Activated naive CD4-positive, alpha-beta T cell (primary cell): Measurements from ENCODE around the gene OTUD3.
"Not testable (repeated sequence)": the region's sequence is repeated elsewhere in the genome, so short reads cannot be mapped to it uniquely, and the experiment has no call there.

Experiments used
- DNase-seq, 4 experiments: peaks; one replicate each; lab custom pipeline; 2025; lab: John Stamatoyannopoulos, UW

Gene OTUD3

DNA sequence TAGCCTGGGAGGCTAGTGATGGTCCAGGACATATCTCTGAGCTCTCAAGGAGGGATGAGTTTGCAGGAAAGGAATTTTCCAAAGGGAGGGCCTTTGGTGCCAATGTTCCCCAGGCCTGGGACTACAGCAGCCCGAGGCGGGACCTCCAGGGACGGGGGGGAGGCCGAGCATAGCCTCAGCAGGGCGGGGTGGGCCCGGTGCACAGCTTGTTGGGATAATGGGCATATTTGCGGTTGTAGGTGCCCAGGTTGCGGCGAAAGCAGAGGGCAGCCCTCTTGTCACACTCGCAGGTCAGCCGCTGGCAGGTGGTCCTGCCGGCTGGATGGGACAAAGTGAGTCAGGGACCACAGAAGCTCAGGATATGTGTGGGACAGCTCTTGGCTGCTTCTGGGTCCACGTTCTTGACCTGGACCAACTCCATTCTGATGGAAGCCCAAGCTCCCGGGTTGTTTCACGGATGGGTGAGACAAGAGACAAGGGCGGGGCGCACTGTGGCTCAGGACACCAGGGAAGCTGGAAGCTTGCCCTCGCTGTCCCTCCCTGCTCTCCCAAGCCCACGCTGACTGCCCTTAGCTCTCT is 38.0 kb downstream of the OTUD3 start:
- DNase-seq: no peak

DNA sequence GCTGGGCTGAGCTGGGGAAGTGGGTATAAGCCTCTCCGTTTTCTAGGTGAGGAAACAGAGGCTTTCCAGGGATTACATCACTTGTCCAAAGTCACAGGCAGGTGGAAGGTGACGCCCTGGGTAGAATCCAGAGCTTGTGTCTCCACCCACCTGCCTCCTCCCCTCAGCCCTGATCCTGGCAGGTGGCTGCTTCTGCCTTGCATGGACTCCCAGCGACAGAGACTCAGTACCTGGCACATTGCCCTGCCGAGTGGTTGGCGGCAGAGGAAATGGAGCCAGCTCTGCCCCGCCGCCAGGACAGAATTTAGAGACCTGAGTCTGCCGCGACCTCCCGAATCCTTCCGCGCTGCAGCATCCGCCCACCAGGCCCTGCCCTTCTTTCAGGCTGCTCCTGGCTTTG is 39.1 kb downstream of the OTUD3 start:
- no peak for DNase-seq

DNA sequence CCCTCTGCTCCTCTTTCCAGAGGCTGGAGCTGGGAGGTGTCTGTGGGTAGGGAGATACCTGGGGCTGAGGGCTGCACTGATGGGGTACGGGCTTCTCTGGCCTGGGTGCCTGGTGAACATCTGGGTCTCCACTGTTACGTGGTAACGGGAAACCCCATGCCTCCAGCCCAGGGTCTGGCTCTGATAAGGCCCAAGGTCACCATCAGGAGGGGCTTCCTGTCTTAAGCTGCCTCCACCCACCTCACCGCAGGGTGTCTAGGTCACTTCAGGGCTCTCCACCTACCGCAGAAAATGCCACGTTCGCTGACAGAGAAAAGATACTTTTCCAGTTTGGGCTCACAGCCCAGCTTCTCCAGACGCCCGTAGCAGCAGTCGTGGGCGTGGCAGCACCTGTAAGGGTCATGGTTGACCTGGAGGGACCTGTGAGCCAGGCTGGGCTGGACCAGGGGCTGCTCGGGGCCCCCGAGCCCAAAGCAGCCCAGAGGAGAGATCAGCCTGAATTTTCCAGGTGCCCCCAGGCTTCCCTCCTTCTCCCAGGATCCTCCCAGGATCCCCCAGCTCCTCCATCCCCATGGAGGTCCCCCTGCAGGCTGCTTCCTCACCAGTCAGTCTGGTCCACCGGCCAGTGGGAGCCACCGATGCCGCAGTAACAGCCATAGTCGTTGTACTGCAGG is 40.0 kb downstream of the OTUD3 start:
- DNase-seq: no peak

DNA sequence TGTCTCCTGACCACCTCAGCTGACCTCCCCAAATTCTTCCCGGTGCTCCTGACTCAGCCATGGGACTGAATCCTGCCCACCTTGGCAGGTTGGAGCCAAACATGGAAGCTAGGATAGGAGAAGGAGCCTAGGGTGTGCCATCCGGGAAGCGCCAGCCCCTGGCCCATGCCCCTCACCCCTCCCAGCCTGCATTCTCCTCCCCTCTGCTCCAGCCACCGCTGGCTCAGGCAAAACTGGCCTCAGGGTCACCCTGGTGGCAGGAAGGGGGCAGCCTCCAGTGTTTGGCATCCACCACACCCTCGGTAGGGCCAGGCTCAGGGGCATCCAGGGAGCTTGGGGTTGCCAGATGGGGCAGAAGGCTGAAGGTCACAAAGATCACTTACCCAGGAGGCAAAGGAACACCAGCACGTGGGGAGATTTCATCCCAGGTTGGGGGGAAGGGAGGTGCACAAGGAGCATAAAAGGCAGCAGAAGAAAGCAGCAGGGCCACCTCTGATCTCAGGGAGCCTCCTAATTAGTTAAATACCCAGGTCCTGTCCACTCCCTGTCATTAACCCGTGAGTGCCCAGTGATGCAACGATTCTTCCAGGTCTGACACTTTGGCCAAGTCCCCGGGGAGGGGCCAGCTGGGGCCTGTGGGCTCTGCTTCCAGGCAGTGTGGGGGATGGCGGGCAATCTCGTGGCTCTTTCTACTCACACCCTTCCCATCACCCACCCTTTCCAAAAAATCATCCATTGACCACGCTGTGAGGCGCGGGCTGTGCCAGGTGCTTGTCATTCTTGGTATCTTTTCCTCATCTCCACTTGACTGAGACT is 41.1 kb downstream of the OTUD3 start, which contains the start of gene PLA2G2E:
Gene PLA2G2E (minus strand): TSS at position 481 of the 816 bp plus-strand sequence. CDS start 58 bp downstream, at position 423.
- DNase-seq: no peak

DNA sequence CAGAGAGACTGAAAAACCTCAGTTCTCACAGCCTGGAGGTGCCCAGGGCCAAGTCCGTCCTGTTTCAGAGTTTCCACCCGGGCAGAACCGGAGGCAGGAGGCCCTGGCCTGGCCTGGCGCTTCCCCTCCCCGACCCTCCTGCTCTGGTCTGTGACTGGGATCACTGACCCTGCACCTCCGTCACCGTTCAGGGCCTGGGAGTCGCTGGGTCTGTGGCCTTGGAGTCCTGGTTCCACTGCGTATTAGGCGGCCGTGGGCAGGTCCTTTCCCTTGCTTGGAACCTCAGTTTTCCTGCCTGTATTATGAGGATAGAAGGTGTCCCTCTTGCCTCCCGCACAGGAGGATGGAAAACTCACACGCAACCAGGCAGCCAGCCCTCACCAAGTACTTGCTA is 41.8 kb downstream of the OTUD3 start:
- DNase-seq: no peak

DNA sequence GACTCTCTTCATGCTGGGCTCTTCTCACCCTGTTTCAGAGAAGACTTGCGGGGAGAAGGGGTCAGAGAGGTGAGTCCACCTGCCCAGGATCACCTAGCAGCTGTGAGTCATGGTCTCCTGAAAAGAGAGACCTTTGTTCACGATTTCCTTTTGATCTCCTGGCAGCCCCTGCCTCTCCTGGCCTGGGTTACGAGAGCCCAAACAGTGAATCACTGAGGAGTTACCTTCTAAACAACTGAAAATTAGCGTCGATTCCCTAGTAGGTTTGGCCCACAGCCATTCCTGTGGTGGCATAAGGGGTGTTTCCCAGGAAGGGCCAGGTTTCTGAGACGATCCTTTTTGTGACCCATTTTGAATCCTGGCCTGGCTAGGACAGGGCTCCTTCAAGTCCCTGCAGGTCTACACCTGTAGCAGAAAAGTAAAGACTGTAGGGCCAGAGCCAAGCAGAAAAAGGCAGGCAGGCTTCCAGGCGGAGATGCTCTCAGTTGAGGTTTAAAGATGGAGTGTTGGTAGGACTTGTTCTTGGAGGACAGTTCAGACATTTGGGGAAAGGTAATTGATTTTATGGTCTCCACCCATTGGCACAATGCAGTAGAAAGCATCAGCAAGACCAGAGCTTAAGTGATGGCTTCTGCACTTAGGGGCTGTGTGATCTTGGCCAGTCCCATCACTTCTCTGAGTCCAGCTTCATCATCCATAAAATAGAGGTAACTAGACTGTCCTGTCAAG is 43.3 kb downstream of the OTUD3 start:
- DNase-seq: no peak

DNA sequence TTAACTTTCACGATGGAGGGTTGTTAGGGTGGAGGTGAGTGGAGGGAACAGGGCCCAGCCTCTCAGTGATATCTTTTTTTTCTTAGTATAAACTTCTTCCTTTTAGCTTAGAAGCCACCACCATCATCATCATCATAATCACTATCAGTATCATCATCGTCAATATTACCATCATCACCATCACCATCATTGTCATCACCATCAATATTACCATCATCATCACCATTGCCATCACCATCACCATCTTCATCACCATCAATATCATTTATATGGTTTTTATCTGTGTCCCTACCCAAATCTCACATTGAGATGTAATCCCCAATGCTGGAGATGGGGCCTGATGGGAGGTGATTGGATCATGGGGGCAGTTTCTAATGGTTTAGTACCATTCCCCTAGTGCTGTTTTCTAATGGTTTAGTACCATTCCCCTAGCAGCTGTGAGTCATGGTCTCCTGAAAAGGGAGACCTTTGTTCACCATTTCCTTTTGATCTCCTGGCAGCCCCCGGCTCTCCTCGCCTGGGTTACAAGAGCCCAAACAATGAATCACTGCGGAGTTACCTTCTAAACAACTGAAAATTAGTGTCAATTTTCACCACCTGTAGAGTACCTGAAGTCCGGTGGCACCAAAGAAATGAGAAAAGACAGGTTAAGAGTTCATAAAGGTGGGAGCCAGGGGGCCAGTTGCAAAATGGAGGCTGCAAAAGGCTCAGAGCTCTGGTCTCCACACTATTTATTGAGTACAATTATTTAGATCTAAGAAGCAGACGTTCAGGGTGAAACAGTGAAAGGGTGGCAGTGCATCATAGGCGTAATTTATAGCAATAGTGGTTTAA is 44.3 kb downstream of the OTUD3 start:
- DNase-seq: no peak

DNA sequence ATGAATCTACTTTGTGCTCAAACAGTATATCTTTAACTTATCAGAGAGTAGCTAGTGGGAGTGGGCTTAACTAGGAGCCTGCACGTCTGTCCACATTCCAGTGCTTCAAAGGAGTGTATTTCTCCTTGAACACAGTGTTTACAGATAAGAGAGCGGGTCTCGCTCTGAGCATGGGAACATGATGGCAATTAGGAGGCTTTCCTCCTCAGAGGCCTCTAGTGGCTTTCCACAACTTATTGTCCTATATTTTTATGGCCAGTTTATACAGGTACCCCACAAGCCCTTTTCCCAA is 44.9 kb downstream of the OTUD3 start:
- DNase-seq: not testable (repeated sequence)

DNA sequence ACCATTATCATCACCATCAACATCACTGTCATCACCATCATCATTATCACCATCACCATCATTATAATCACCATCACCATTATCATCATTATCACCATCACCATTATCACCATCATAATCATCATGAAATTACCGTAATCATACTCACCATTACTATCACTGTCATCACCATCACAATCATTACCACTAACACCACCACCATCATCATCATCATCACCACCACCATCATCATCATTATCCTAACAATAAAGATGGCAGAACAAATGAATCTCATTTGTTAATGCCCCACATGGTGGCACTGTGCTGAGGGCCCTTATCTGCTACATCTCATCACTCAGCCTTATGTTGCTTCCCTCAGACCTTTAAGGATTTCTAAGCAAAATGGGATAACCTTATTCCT is 50.7 kb downstream of the OTUD3 start:
- DNase-seq: no peak

DNA sequence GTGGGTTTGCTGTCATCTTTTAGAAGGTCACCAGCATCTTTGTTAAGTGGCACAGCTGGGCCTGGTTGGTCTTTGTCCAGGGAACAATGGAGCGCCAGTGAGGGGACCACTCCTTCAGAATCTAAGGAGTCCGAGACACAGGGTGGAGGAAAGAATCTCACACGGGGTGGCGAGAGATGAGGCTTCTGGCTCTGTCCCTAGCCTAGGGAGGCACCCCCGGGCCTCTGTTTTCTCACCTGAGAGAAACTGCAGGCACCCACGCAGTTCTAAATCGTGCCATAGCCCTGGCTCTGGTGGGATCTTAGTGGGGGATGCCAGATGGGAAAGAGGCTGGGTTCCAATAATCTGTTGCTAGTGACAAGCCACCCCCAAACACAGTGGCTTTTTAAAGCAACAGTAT is 52.1 kb downstream of the OTUD3 start:
- no peak for DNase-seq

DNA sequence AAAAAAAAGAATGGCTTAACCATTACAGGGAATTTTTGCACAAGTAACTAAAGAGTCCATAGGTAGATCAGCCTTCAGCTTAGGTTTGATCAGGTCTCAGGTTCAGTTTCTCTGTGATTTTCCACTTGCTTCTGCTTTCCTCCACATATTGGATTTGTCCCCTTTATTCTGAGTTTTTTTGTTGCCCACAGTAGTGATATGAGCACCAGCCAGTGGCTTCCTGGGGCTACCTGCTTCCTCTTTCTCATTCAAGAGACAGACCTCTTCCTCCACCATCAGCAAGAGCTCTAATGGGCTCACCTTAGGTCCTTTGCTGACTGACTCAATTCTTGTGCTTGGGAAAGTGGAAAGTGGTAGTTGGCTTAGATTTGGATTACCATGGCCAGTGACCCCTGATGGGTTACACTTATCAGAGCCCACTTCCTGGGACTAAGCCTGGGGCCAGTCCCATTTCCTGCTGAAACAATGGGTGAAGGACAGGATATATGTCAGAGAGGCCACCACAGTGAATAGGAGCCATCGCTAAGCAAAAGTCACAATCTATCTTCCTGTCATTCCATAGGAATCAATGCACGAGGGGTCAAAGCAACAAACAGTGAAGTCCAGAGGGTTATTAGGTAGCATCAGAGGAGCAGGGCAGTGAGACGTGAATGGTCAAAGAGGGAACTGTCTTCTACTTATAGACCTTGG is 54.0 kb downstream of the OTUD3 start:
- no peak for DNase-seq

DNA sequence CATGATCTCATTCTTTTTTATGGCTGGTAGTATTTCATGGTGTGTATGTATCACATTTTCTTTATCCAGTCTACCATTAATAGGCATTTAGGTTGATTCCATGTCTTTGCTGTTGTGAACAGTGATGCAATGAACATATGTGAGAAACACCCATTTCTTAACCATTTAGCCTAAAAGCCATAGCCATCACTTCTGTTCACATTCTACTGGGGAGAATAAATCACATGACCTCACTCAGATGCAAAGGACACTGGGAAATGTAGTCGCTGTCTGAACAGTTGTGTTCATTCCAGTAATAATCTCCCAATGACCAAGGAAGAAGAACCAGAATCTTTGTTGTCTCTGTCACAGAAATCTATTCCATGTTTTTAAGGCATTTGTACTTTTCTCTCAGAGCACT is 56.3 kb downstream of the OTUD3 start:
- DNase-seq: no peak

DNA sequence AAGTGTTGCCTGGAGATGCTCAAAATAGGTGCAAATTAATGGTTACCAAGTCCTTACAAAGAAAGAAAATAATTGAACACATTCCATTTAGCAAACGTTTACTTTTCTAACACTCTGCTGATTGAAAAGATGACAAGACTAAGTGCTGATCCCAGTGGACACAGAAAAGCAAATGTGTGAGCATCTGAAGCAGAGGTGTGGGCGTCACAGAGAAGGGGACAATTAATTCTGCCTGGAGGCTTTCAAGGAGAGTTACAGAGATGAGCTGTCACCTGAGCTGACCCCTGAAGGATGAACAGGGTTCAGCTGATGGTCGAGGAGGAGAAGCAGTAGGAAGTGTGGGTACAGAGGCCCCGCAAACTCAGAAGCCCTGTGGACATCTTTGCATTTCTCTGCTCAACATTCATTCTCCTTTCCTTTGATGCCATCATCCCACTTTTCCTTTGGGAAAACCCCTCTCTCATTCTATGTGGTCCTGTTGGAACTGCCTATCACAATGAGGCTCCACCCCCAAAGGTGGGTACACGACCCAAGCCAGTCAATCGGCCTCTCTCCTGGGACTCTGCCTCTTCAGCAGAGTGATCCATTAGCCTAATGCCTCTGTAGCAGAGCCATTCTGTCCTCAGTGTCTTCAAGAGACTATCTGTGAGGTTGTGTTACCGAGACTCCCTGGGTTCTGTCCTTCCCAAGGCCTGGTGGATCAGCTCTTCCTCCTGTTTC is 58.5 kb downstream of the OTUD3 start:
- DNase-seq: no peak

DNA sequence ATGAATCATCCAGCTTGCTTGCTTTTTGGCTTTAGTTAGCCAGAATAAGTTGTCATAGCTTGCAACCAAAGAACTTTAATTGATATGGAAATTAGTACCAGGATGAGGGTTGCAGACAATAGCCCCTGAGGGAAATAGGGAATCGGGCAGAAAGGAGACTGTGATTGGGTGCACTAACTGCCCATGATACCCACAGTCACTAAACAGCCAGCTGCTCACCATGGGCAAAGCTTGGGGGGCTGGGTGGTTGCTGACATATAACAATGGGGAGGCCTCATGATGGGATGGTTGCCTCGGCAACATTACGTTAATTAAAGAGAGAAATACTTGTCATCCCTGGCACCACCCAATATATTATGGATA is 59.0 kb downstream of the OTUD3 start:
- no peak for DNase-seq

DNA sequence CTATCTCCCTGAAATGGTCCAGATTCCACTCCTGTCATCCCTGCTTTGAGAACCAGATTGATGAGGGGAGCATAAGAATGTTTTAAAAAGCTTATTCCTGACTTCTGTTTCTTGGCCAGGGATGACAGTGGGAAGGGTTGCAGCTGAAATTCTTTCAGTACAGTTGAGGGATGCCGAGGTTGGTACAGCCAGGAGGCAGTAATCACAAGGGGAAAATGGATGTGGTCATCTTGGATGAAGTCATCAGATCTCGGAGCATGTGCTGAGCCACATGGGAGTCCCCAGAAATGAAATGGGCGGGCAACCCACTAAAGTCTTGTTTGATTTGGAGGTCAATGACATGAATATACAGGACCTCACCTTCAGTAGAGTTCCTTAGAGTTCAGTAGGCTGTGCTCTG is 59.9 kb downstream of the OTUD3 start:
- DNase-seq: no peak

DNA sequence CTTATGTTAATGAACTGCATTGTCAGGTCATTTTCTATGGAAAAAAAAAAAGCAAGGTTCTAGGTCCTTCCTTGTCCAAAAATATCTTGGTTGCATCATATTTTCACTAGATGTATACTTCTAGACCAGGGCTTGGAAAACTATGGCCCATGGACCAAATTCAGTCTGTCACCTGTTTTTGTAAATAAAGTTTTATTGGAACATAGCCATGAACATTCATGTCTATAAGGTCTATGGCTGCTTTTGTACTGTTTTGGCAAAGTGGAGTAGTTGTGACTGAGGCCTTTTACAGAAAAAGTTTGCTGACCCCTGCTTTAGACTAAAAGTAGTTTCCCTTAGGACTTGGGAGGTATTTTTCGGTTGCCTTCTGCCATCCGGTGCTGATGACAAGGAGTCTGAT is 60.5 kb downstream of the OTUD3 start:
- DNase-seq: no peak

DNA sequence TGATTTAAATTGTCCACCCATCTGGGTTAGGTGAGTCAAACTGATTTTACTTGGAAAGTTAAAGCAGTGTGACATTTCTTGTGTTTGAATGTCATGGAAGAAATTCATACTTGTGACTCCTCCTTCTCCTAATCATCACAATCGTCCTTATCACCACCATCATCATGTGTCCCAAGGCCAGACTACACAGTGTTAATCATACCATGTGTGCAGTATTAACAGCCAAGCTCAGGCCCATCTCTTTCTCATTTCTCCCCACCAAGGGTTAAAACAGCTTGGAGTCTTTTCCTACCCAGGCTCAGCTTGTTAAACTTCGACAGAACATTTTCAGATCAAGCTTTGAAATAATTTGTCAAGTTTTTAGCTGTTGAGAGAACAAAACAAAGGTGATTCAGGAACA is 63.7 kb downstream of the OTUD3 start:
- DNase-seq: no peak

DNA sequence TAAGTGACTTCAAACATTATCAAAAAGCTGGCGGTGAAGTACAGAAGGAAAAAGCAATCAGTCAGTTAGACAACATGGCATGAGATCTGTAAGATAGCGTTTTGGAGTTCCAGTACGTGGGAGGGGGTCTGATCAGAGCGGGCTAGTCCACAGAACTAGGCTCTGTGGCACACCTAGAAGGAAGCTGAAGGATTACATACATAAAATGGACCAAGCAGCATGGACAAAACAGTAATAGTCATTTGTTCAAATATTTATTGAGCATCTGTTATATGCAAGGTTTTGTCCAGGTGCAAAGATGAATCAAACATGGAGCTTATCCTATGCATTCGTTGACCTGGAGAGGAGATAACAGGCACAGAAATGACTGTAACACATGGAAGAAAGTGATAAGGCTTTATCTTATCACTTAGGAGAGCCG is 64.1 kb downstream of the OTUD3 start:
- no peak for DNase-seq

DNA sequence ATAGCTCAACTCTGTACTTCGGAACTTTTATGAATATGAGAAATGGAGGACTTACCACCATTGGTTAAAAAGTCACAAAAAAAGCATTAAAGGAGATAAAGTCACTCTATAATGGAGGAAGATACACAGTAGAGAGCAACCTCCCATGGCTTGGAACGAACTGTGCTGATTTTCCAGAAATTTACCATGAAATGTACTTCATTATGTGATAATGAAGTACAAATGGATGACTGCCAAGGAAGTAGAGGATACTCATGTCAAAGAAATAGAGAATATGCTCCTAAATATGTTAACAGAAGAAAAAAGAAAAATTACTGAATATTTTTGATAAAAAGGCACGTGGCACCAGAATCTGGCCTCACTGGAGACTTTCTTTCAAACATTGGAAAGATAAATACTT is 64.8 kb downstream of the OTUD3 start:
- DNase-seq: no peak

DNA sequence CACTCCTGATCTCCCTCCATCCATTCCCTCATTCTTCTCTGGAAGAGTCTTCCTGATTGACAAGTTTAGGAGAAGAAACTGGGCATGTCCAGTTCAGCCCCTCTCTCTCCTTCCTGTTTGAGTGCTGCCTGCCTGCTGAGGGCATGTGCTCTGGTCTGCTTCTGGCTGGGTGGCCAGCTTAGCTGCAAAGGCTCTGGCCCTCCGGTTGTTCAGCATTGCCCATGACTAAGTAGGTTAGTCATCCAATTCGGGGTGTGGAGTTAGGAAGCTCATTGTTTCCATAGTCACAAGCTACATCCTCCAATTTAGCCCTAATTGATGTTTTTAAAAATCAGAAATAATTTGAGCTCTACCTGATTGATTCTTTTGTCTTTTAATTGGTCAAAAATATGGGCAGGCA is 66.8 kb downstream of the OTUD3 start:
- no peak for DNase-seq

DNA sequence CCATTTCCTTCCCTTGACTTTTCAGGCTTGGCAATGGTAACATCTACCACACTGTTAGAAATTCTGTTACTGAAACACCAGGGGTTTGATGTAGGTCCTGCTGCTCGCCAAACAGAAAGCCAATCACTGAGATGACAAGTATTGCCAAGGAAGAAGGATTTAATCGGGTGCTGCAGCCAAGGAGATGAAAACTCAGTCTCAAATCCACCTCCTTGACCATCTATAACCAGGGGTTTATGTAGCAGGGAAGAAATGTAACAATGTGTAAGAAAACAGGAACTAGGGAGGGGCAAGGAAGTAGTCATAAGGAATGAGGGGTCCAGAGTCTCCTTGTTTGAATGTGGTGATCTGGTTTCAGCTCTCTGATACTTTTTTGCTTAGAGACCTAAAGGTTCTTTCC is 71.9 kb downstream of the OTUD3 start:
- DNase-seq: no peak
